ENCODE data around the gene PCDHB15.
A peak's percentile ranks its signal among the peaks of the same experiment; 100 is the strongest.
"Not testable (repeated sequence)": the region's sequence is repeated elsewhere in the genome, so short reads cannot be mapped to it uniquely, and the experiment has no call there.

Gene PCDHB15

GRCh38 chr5:141245250-141245717, at the start of gene PCDHB15:
Gene PCDHB15 (plus strand): TSS chr5:141245395. CDS start chr5:141245579, 184 bp downstream.
- H3K4me3 ChIP-seq (ENCODE audit: low read depth, low read length): peak within 1 kb of the TSS; percentile 39

- H3K4me3 ChIP-seq (ENCODE audit: low read depth, low read length): no peak overlapping the region
Observed at GRCh38 chr5:141196363-141196762, 48.8 kb upstream of the PCDHB15 start.

- H3K4me3 ChIP-seq (ENCODE audit: low read depth, low read length): no peak within 1 kb of the TSS
Observed at GRCh38 chr5:141199359-141200235, 45.6 kb upstream of the PCDHB15 start, which contains the start of gene PCDHB11. Gene PCDHB11 (plus strand): TSS chr5:141199627. CDS start chr5:141199775, 148 bp downstream.

DNA sequence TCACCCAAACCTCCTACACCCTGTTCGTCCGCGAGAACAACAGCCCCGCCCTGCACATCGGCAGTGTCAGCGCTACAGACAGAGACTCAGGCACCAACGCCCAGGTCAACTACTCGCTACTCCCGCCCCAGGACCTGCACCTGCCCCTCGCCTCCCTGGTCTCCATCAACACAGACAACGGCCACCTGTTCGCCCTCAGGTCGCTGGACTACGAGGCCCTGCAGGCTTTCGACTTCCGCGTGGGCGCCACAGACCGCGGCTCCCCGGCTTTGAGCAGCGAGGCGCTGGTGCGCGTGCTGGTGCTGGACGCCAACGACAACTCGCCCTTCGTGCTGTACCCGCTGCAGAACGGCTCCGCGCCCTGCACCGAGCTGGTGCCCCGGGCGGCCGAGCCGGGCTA, 44.1 kb upstream of the PCDHB15 start:
- H3K4me3 ChIP-seq (ENCODE audit: low read depth, low read length): not testable (repeated sequence)

DNA sequence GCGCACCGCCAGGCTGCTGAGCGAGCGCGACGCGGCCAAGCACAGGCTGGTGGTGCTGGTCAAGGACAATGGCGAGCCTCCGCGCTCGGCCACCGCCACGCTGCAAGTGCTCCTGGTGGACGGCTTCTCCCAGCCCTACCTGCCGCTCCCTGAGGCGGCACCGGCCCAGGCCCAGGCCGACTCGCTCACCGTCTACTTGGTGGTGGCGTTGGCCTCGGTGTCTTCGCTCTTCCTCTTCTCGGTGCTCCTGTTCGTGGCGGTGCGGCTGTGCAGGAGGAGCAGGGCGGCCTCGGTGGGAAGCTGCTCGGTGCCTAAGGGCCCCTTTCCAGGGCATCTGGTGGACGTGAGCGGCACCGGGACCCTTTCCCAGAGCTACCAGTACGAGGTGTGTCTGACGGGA, 43.5 kb upstream of the PCDHB15 start:
- H3K4me3 ChIP-seq (ENCODE audit: low read depth, low read length): not testable (repeated sequence)

DNA sequence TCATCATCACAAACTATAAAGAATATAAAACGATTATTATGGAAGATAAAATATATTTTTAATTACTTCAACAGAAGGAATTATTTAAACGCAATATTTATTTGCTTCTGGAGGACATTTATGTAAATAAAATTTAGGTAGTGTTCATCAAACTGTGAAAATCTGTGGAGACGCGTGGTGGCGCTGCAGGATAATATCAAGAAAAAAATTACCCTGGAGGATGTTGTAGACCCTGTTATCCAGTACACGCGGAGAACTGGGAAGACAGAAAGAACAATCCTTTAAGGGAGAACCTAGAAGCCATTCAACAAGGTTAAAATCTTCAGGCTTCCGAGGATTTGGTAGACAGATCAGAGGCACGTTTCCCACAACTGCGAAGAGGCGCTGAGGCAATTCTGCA, 36.7 kb upstream of the PCDHB15 start, which contains the start of gene PCDHB12:
TSS of gene PCDHB12 (plus strand) at position 242 of the 400 bp plus-strand sequence. CDS start 189 bp downstream, outside the sequence.
- H3K4me3 ChIP-seq (ENCODE audit: low read depth, low read length): no peak within 1 kb of the TSS

- H3K4me3 ChIP-seq (ENCODE audit: low read depth, low read length): not testable (repeated sequence)
Observed at GRCh38 chr5:141210281-141210680, 34.9 kb upstream of the PCDHB15 start.

- H3K4me3 ChIP-seq (ENCODE audit: low read depth, low read length): not testable (repeated sequence)
Observed at GRCh38 chr5:141210849-141211248, 34.3 kb upstream of the PCDHB15 start.

DNA sequence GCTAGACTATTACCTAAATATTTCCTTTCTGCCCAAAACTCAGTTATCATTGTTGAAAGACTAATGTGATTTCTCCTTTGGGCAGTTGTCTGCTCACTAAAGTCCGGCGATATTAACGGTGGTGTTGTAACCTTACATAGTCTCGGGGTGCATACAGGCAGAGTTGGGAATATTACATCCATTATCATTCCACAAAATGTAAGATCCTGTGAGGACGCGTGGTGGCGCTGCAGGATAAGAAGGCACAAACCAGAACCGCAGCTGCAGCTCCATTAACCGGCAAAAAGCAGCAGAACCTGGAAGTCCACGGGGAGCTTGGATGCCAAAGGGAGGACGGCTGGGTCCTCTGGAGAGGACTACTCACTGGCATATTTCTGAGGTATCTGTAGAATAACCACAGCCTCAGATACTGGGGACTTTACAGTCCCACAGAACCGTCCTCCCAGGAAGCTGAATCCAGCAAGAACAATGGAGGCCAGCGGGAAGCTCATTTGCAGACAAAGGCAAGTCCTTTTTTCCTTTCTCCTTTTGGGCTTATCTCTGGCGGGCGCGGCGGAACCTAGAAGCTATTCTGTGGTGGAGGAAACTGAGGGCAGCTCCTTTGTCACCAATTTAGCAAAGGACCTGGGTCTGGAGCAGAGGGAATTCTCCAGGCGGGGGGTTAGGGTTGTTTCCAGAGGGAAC, 31.4 kb upstream of the PCDHB15 start, which contains the start of gene PCDHB13:
TSS of gene PCDHB13 (plus strand) at position 264 of the 684 bp plus-strand sequence. CDS start at position 469, 205 bp downstream.
- H3K4me3 ChIP-seq (ENCODE audit: low read depth, low read length): not testable (repeated sequence)

DNA sequence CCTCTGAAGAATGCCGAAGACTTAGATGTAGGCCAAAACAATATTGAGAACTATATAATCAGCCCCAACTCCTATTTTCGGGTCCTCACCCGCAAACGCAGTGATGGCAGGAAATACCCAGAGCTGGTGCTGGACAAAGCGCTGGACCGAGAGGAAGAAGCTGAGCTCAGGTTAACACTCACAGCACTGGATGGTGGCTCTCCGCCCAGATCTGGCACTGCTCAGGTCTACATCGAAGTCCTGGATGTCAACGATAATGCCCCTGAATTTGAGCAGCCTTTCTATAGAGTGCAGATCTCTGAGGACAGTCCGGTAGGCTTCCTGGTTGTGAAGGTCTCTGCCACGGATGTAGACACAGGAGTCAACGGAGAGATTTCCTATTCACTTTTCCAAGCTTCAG, 30.6 kb upstream of the PCDHB15 start:
- not testable (repeated sequence) for H3K4me3 ChIP-seq (ENCODE audit: low read depth, low read length)

GRCh38 chr5:141215504-141215903, 29.7 kb upstream of the PCDHB15 start:
- not testable (repeated sequence) for H3K4me3 ChIP-seq (ENCODE audit: low read depth, low read length)

- H3K4me3 ChIP-seq (ENCODE audit: low read depth, low read length): not testable (repeated sequence)
Observed at GRCh38 chr5:141216035-141216434, 29.2 kb upstream of the PCDHB15 start.

DNA sequence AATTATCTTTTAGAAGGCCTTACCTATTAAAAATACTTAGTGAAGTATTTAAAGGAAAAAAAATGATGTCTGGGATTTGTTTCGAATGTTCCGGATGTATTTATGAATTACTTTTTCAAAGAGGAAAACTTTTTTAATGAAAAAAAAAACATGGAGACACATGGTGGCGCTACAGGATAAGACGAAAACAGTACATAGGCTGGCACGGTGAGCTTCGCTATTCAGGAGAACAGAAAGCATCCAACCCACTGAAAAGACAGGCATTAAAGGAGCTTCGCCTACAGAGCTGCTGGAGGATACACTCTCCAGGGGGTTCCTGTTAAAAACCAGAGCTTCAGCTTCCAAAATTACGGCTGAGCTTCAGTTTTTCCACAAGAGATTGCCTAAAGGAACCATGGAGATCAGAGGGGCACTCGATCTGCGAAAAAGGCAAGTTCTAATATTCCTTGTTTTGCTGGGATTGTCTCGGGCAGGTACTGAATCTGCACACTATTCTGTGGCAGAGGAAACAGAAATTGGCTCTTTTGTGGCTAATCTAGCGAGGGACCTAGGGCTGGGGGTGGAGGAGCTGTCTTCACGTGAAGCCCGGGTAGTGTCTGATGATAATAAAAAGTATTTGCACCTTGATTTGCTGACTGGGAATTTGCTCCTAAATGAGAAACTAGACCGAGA, 21.9 kb upstream of the PCDHB15 start, which contains the start of gene PCDHB14:
TSS of gene PCDHB14 (plus strand) at position 232 of the 672 bp plus-strand sequence. CDS start at position 395, 163 bp downstream.
- no peak within 1 kb of the TSS for H3K4me3 ChIP-seq (ENCODE audit: low read depth, low read length)

GRCh38 chr5:141224844-141225243, 20.4 kb upstream of the PCDHB15 start:
- not testable (repeated sequence) for H3K4me3 ChIP-seq (ENCODE audit: low read depth, low read length)

- H3K4me3 ChIP-seq (ENCODE audit: low read depth, low read length): not testable (repeated sequence)
Observed at GRCh38 chr5:141225421-141225820, 19.8 kb upstream of the PCDHB15 start.

- H3K4me3 ChIP-seq (ENCODE audit: low read depth, low read length): peak overlapping the region; percentile 22
Observed at GRCh38 chr5:141234109-141234667, 11.0 kb upstream of the PCDHB15 start.

DNA sequence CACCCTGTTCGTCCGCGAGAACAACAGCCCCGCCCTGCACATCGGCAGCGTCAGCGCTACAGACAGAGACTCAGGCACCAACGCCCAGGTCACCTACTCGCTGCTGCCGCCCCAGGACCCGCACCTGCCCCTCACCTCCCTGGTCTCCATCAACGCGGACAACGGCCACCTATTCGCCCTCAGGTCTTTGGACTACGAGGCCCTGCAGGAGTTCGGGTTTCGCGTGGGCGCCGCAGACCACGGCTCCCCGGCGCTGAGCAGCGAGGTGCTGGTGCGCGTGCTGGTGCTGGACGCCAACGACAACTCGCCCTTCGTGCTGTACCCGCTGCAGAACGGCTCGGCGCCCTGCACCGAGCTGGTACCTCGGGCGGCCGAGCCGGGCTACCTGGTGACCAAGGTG, 9.3 kb upstream of the PCDHB15 start:
- H3K4me3 ChIP-seq (ENCODE audit: low read depth, low read length): not testable (repeated sequence)

GRCh38 chr5:141236516-141237313, 8.5 kb upstream of the PCDHB15 start:
- H3K4me3 ChIP-seq (ENCODE audit: low read depth, low read length): no peak overlapping the region

DNA sequence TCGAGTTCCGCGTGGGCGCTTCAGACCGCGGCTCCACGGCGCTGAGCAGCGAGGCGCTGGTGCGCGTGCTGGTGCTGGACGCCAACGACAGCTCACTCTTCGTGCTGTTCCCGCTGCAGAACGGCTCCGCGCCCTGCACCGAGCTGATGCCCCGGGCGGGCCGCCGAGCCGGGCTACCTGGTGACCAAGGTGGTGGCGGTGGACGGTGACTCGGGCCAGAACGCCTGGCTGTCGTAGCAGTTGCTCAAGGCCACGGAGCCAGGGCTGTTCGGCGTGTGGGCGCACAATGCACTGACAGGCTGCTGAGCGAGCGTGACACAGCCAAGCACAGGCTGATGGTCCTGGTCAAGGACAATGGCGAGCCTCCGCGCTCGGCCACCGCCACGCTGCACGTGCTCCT, 3.7 kb upstream of the PCDHB15 start:
- H3K4me3 ChIP-seq (ENCODE audit: low read depth, low read length): no peak overlapping the region

DNA sequence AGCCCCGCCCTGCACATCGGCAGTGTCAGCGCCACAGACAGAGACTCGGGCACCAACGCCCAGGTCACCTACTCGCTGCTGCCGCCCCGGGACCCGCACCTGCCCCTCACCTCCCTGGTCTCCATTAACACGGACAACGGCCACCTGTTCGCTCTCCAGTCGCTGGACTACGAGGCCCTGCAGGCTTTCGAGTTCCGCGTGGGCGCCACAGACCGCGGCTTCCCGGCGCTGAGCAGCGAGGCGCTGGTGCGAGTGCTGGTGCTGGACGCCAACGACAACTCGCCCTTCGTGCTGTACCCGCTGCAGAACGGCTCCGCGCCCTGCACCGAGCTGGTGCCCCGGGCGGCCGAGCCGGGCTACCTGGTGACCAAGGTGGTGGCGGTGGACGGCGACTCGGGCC, 1.8 kb downstream of the PCDHB15 start:
- H3K4me3 ChIP-seq (ENCODE audit: low read depth, low read length): not testable (repeated sequence)

All from iPS-11a (cell line).